Sigmoid colon (tissue), 7 donors: Measurements from ENCODE around the gene SERTAD3. TPM values are rescaled to one million over a fixed set of nuclear protein-coding genes. Genes with fewer than 3 reads are reported as not detected.

Source experiments
- DNase-seq: peaks from one replicate; pipeline ENCODE4 v3.0.0-alpha.2; 2019
- H3K27ac ChIP-seq, 4 donors: fragments of 200-600 bp; sonication (generic); one replicate each; pipeline ENCODE4 v1.5.1; 2016 to 2019; ENCODE audit warnings: mild to moderate bottlenecking in 1 of 4
- H3K27me3 ChIP-seq, 3 donors: fragments of 200-600 bp; sonication (generic); one replicate each; pipeline ENCODE4 v1.5.1; 2019; ENCODE audit warnings: mild to moderate bottlenecking in 1 of 3
- H3K36me3 ChIP-seq, 4 donors: fragments of 200-600 bp; sonication (generic); one replicate each; pipeline ENCODE4 v1.5.1; 2016 to 2019
- H3K4me1 ChIP-seq, 4 donors: fragments of 200-600 bp; sonication (generic); one replicate each; pipeline ENCODE4 v1.5.1; 2017 to 2019
- H3K4me3 ChIP-seq, 4 donors: fragments of 200-600 bp; sonication (generic); one replicate each; pipeline ENCODE4 v1.5.1; 2017 to 2019; ENCODE audit warnings: mild to moderate bottlenecking in 2 of 4, moderate library complexity in 1 of 4
- H3K9me3 ChIP-seq, 4 donors: fragments of 200-600 bp in 3 of 4; sonication (generic) in 3 of 4; one replicate each; pipeline versions ENCODE4 v1.5.1 to v1.6.1; 2013 to 2019
- CTCF ChIP-seq, 4 experiments: fragments of 450-650 bp in 3 of 4; fragments of 200-600 bp in 1 of 4; IDR thresholded peaks; one replicate each; pipeline ENCODE4 v1.5.1; 2016 to 2019; ENCODE audit warnings: antibody characterized with exemption in 4 of 4, mild to moderate bottlenecking in 3 of 4, moderate library complexity in 2 of 4
- EP300 ChIP-seq, 4 donors: sonication (generic); formaldehyde crosslinking; IDR thresholded peaks; one replicate each; pipeline ENCODE4 v1.6.1; 2017; ENCODE audit warnings: antibody characterized with exemption in 4 of 4
- POLR2A ChIP-seq, 2 donors: fragments of 450-650 bp; IDR thresholded peaks; one replicate each; pipeline ENCODE4 v1.6.1; 2016; ENCODE audit warnings: antibody characterized with exemption in 2 of 2, mild to moderate bottlenecking in 2 of 2, moderate library complexity in 2 of 2
- POLR2AphosphoS5 ChIP-seq, 4 donors: sonication (generic); formaldehyde crosslinking; IDR thresholded peaks; one replicate each; pipeline ENCODE4 v1.6.1; 2017; ENCODE audit warnings: antibody characterized with exemption in 4 of 4
- WGBS, 2 donors: extraction: QIAGEN DNeasy Blood & Tissue Kit; methylation state at CpG; one replicate each; pipeline ENCODE4 v1.1.7; 2013; 5-methylcytosine and 5-hydroxymethylcytosine counted together
- intact Hi-C: fragments of 100-400 bp; cut with DNase I; formaldehyde crosslinking; loops from one replicate; pipeline ENCODE4 v1.15.1; 2023
- polyA plus RNA-seq, 3 donors: library from polyadenylated mRNA; stranded (reverse); fragments of 200-250 nt; gene quantifications; one replicate each; pipeline ENCODE4 v1.2.3, GENCODE V29; 2013
- total RNA-seq, 4 donors: library from RNA; depleted of rRNA; stranded (reverse); fragments of >200 nt; gene quantifications; one replicate each; pipeline ENCODE4 v1.1.0, GENCODE V29; 2016
- donor health status: healthy with polysubstance abuse.
- donor health status: Bipolar disorder and iron deficiency.
- donor health status: healthy.

SERTAD3 gene
- total and polyA plus RNA-seq, 7 donors: 15.5 to 60.7 (median 28.9) TPM

- no peaks in the 10 kb centered on the region for H3K4me1 ChIP-seq
- DNase-seq: no peak
- no peak overlapping the region for H3K4me3 ChIP-seq
- H3K27me3 ChIP-seq: no peaks in the 10 kb centered on the region
- no peaks in the 10 kb centered on the region for H3K36me3 ChIP-seq
- intact Hi-C loops: no loop called here
- no peaks in the 10 kb centered on the region for H3K9me3 ChIP-seq
- TF ChIP-seq EP300 (IDR thresholded peaks at IDR 0.05) (no peak), CTCF (IDR thresholded peaks at IDR 0.05) (no peak), POLR2AphosphoS5 (IDR thresholded peaks at IDR 0.05) (no peak), POLR2A (IDR thresholded peaks at IDR 0.05) (no peak)
- WGBS, 2 donors: 95 to 96% methylated on average over 22 of the region's 22 CpGs
- no peak overlapping the region for H3K27ac ChIP-seq
Observed at GRCh38 chr19:40397568-40397906, 46.6 kb downstream of the SERTAD3 start.

- intact Hi-C loops: no loop called here
- H3K27ac ChIP-seq: no peak overlapping the region
- no peaks in the 10 kb centered on the region for H3K36me3 ChIP-seq
- no peak for DNase-seq
- TF ChIP-seq POLR2A (IDR thresholded peaks at IDR 0.05) (no peak), POLR2AphosphoS5 (IDR thresholded peaks at IDR 0.05) (no peak), CTCF (IDR thresholded peaks at IDR 0.05) (no peak), EP300 (IDR thresholded peaks at IDR 0.05) (no peak)
- H3K9me3 ChIP-seq: no peaks in the 10 kb centered on the region
- no peaks in the 10 kb centered on the region for H3K27me3 ChIP-seq
- WGBS, 2 donors: 87 to 90% methylated on average over 20 of the region's 20 CpGs
- H3K4me1 ChIP-seq: no peaks in the 10 kb centered on the region
- H3K4me3 ChIP-seq: no peak overlapping the region
Observed at GRCh38 chr19:40396886-40397567, 47.1 kb downstream of the SERTAD3 start.

GRCh38 chr19:40395956-40396355, 48.2 kb downstream of the SERTAD3 start:
- Histone ChIP-seq H3K9me3 (no peaks in the 10 kb centered on the region), H3K27me3 (no peaks in the 10 kb centered on the region), H3K4me1 (no peaks in the 10 kb centered on the region), H3K4me3 (no peak overlapping the region), H3K36me3 (no peaks in the 10 kb centered on the region), H3K27ac (no peak overlapping the region)
- no peak for DNase-seq
- TF ChIP-seq POLR2AphosphoS5 (IDR thresholded peaks at IDR 0.05) (no peak), CTCF (IDR thresholded peaks at IDR 0.05) (no peak), POLR2A (IDR thresholded peaks at IDR 0.05) (no peak), EP300 (IDR thresholded peaks at IDR 0.05) (no peak)
- intact Hi-C loops: no loop called here
- 89 to 90% methylated on average over 14 of the region's 14 CpGs for WGBS, 2 donors

- Histone ChIP-seq H3K4me3 (no peak overlapping the region), H3K4me1 (no peaks in the 10 kb centered on the region), H3K27me3 (no peaks in the 10 kb centered on the region), H3K27ac (no peak overlapping the region), H3K9me3 (no peaks in the 10 kb centered on the region), H3K36me3 (no peaks in the 10 kb centered on the region)
- intact Hi-C loops: no loop called here
- no peak for DNase-seq
- 76 to 77% methylated on average over 13 of the region's 13 CpGs for WGBS, 2 donors
- no peak for TF ChIP-seq EP300 (IDR thresholded peaks at IDR 0.05)
- TF ChIP-seq POLR2A (IDR thresholded peaks at IDR 0.05): no peak
- TF ChIP-seq POLR2AphosphoS5 (IDR thresholded peaks at IDR 0.05): no peak
- TF ChIP-seq CTCF (IDR thresholded peaks at IDR 0.05): no peak
Observed at GRCh38 chr19:40394816-40395210, 49.3 kb downstream of the SERTAD3 start.
